Right kidney (tissue), 1 donor: ENCODE results near the gene RASAL1.

Experiments used
- DNase-seq: peaks from one replicate; pipeline ENCODE4 v3.0.0-alpha.2; 2016

RASAL1 gene

DNA sequence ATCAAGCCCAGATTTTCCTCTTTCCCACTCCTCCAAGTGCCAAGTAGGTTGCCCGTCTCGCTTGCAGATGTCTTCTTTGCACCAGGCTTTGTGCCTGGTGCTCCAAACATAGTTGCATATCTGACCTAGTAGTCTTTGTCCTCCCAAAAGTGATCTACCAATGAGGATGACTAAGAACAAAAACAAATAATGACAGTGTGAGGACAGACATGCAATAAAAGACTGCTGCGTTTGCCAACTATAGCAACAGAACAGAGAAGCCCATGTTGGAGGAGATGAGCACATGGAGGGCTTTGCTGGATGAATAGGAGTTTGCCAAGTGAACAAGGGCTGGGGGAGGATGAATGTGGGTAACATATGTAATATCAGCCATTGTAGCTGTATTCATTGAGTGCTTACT, 63.4 kb downstream of the RASAL1 start:
- DNase-seq, result no peak

DNA sequence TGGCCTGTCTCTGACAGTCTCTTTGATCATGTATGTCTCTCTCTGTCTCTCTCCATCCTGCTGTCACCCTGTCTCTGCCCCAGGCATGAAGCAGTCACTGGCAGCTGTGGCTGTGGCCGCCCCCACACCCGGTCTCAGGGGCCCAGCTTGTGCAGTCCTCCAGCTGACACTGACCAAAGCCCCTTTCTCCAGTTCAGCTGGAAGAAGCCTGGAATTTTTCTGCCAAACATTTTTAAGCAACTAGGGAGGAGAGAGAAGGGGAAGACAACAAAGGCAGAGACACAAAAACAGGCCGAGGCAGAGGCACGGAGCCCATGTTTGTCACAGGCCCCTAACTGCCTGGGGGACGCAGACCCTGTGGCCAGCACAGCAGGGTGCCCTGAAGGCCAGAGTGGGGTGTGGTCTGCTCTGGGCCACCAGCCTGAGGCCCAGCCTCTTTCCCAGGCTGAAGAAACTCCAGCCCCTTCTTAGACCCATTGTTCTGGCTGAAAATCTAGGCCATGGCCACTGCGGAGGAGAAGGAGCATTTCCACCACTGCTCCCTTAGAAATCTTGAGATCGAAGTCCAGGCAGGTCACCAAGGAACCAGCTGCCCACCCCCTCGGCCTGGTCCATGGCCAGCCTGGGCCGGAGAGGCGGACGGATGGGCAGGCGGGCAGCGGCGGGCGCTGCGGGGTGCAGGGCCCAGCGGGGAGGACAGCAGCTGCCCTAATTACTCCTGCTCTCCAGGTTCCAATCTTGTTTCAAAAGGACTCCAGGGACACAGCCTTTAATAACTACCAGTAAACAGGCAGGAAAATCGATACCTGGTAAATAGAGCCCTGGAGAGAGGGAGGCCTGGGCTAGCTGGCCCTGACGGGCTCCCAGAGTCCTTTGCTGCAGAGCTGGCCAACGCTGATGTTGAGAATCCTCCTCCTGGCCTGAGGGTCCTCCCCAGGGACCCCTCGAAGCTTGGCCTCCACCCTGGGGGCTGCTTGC, 64.1 kb downstream of the RASAL1 start:
- DNase-seq, result no peak

- DNase-seq, result no peak
These were observed 65.2 kb downstream of the RASAL1 start for GRCh38 chr12:113070117-113070906.

DNA sequence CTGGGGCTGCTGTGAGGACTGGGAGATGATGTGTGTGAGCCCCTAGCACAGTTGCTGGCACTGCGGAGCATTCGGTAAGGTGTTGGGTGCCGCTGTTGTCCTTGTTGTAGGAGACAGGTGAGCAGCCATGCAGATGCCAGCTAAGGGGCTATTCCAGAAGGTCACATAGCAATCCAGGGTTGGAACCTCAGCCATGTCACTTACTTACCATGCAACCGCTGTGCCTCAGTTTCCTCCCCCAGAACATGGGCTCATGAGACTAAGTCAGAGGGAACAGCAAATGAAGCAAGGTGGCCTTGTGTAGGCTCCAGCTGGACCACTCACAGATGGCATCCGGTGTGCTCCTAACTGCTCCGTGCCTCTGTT, 65.8 kb downstream of the RASAL1 start:
- no peak for DNase-seq

- no peak for DNase-seq
These were observed 66.4 kb downstream of the RASAL1 start for GRCh38 chr12:113069149-113069548.

- DNase-seq, result no peak
These were observed 67.3 kb downstream of the RASAL1 start for GRCh38 chr12:113067987-113068935.

- DNase-seq, result no peak
These were observed 68.7 kb downstream of the RASAL1 start for GRCh38 chr12:113066813-113067400.

DNA sequence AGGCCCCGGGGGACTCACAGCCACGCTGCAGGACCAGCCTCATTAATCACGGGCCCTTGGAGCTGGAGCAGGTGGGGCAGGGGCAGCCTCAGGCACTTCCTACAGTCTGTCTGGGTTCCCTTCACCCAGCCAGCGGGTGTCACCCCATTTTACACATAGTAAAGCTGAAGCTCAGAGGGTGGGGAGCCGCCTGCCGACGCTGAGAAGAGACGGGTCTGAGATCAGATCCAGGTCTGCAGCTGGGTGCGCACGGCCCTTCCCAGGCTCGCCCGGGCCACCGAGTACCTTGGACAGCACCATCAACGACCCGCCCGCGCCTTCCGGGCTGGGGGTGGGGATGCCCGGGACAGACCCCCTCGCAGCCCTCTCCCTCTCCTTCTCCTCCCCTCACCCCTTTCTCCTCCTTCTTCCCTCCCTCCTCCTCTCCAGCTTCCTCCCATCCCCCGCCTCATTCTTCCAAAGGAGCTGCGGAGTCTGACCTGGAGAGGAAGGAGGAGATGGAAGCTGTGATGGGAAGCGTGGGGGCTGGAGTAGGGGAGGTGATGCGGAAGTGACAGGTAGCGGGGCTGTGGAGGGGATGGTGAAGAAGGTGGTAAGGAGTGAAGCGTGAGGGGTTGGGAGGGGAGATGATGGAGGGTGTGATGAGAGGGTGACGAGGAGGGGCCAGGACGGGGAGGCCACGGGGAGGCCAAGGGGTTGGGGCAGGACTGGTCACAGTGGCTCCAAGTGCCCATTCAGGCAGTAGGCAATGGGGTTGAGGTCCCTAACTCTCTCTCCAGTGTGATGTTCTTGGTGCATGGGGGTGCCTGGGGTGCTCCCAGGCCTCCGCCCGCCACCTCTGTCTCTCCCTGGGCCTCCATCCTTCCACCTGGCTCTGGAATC, 70.2 kb downstream of the RASAL1 start:
- DNase-seq, result peak; percentile 52

DNA sequence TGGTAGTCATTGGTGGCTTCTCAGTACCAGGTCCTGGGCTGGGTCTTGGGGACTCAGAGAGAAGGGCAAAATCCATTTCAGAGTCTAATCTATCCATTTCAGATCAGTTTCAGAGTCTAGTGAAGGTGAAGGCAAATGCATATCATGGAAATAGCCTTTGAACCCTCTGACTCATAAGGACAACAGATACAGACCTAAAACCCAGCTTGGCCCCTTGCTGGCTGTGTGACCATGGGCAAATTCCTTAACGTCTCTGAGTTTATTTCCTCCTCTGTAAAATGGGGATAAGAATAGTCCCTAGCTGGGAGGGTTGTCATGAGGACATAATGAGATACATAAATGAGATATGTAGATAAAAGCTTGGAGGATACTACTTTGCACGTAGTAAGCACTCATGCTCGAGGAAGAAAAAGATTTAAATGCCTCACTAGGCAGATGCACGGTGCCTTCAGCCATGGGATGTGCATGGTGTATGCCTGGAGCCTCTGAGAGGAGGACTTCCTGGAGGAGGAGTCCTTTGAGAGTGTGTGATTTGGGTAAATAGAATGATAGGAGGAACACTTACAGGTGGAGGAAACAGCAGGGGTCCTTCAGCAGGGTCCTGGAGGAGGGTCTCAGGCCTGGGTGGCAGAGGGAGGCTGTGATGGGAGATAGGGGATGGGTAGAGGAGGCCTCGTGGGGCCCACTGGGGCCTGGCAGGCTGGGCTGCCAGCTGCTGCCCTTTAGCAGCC, 71.0 kb downstream of the RASAL1 start:
- no peak for DNase-seq

GRCh38 chr12:113063396-113064350, 71.9 kb downstream of the RASAL1 start:
- no peak for DNase-seq

DNA sequence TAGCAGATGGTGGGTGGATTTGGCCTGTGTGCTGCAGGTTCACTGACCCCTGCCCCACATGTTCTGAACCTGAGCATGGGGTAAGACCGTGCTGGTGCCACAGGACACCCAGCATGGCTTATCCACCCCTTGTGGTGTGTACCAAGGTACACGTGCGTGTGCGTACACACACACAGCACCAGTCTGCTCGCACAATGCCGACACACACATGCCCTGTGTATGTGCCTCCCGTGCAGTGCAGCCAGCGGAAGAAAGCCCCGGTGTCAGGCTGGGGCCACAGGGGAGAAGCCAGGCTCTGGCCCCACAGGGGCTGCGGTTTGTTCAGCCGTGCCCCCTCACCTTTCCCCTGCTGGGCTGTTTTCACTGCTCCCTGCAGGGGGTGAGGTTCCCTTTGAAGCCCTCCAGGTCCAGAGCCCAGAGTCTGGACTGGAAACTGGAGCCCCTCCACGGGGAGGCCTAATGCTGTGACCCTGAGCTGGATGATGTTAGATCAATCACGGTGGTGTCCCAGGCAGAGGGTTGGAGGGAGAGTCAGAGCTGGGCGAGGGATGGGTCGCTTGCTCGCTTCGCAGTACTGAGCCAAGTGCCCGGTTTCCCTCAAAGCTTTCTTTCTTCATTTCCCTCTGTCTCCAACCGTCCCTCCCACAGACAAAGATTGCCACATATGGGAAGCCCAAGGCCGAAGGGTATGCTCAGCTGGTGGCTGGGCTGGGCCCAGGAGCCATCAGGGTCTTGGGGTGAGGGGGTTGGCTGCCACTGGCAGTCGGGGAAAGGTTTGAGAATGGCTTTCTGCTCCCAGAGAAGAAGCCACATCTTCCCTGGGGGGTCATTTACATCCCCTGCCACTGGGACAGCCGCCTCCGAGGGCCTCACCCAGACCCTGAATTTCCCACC, 72.8 kb downstream of the RASAL1 start:
- no peak for DNase-seq

DNA sequence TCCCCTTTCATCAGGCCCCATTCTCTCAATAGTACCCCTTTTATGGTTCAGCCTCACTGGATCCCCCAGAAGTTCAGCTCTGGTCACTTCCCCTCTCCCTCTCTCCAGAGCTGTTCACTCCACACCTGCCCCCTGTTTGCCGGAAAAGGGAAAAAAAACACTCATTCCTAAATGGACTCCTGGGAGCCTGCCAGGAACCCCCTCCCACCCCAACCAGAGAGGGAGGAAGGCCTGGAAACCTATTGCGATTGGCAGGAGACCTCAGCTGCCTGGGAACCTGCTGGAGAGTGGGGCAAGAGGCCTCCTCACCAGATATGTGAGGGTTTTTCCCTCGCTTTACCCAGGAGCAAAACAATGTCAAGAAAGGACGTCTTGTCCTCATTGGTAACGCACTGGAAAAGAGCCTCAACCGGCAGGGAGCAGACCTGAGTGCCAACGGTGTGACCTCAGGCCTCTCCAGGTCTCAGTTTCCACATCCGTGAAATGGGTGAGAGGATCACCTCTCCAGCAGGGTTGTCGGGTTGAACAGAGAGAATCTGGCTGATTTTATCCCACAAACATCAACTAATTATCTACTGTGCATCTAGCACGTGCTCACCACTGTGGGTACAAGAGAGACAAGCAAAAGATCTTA, 74.4 kb downstream of the RASAL1 start:
- no peak for DNase-seq

- no peak for DNase-seq
These were observed 75.1 kb downstream of the RASAL1 start for GRCh38 chr12:113060336-113060960.

DNA sequence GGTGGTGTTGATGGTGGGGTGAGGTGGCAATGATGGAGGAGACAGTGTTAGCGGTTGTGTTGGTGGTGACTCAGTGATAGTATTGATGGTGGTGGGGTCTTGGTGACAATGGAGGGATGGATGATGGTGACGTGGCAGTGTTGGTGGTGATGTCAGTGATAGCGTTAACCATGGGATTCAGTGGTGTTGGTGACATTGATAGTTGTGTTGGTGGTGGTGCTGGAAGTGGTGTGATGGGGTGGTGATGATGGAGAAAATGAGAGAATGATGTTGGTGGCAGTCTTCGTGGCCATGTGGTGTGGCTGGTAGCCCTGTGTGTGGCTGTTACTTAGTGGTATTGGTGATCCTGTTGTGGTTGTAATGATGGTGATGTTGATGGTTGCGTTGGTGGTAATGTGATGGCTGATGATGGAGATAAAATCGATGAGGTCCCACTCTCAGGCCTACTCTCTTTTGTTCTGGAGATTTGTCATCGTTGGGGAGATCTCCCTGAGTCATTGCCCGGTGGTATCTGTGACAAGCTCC, 76.4 kb downstream of the RASAL1 start:
- no peak for DNase-seq

DNA sequence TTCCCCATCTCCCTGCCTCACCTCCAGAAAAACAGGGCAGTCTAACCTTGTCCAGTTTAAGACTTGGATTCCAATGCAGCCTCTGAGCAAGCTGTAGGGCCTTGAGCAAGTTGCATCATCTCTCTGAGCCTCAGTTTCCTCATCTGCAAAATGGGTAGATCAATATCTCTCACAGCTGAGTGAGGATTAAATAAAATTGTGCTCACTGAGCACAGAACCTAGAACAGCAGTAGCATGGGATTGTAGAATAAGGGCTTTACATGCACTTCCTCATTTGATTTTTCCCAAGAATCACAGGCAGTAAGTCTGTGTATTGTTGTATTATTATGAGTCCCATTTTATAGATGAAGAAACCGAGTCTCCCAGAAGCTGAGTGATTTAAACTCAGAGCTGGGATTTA, 77.0 kb downstream of the RASAL1 start:
- DNase-seq, result no peak
